ENCODE results near the gene NTM. TPM values are rescaled to one million over a fixed set of nuclear protein-coding genes. Genes with fewer than 3 reads are reported as not detected.

The NTM gene
- polyA plus RNA-seq, 4 donors, result 0.94 to 3.1 (median 1.4) TPM; not detected in 1

- no peak overlapping the region for H3K4me3 ChIP-seq (ENCODE audit: low read depth in 1 of 3, low read length in 3 of 3)
- 84 to 93% (median 91%) methylated on average over 2 of the region's 2 CpGs for WGBS, 3 donors
- DNase-seq (no peak), FAIRE-seq (no peak)
- H3K27me3 ChIP-seq (ENCODE audit: control insufficient read depth in 3 of 3, insufficient read depth in 3 of 3, low read length in 3 of 3), result no peaks in the 10 kb centered on the region
- no peaks in the 10 kb centered on the region for H3K4me1 ChIP-seq (ENCODE audit: control insufficient read depth in 3 of 3, insufficient read depth in 2 of 3, low read depth in 1 of 3, low read length in 2 of 3)
- H3K36me3 ChIP-seq (ENCODE audit: control insufficient read depth in 3 of 3, insufficient read depth in 2 of 3, low read depth in 1 of 3, low read length in 3 of 3), result no peaks in the 10 kb centered on the region
- no peaks in the 10 kb centered on the region for H3K9me3 ChIP-seq (ENCODE audit: control insufficient read depth in 2 of 2, insufficient read depth in 1 of 2, low read depth in 1 of 2, low read length in 1 of 2)
- H3K27ac ChIP-seq (ENCODE audit: low read depth in 1 of 3, low read length in 2 of 3), result no peak overlapping the region
Observed at GRCh38 chr11:132036220-132036619, 665.8 kb downstream of the NTM start.

- Histone ChIP-seq H3K9me3 (ENCODE audit: control insufficient read depth in 2 of 2, insufficient read depth in 1 of 2, low read depth in 1 of 2, low read length in 1 of 2) (no peaks in the 10 kb centered on the region), H3K4me1 (ENCODE audit: control insufficient read depth in 3 of 3, insufficient read depth in 2 of 3, low read depth in 1 of 3, low read length in 2 of 3) (no peaks in the 10 kb centered on the region), H3K27ac (ENCODE audit: low read depth in 1 of 3, low read length in 2 of 3) (no peak overlapping the region), H3K4me3 (ENCODE audit: low read depth in 1 of 3, low read length in 3 of 3) (no peak overlapping the region), H3K27me3 (ENCODE audit: control insufficient read depth in 3 of 3, insufficient read depth in 3 of 3, low read length in 3 of 3) (no peaks in the 10 kb centered on the region), H3K36me3 (ENCODE audit: control insufficient read depth in 3 of 3, insufficient read depth in 2 of 3, low read depth in 1 of 3, low read length in 3 of 3) (no peaks in the 10 kb centered on the region)
- FAIRE-seq (no peak), DNase-seq (no peak)
- WGBS, 3 donors, result 74 to 79% (median 79%) methylated on average over 4 of the region's 4 CpGs
Observed at GRCh38 chr11:132036746-132037466, 666.5 kb downstream of the NTM start.

- DNase-seq, result no peak
- Histone ChIP-seq H3K9me3 (ENCODE audit: control insufficient read depth in 2 of 2, insufficient read depth in 1 of 2, low read depth in 1 of 2, low read length in 1 of 2) (no peaks in the 10 kb centered on the region), H3K36me3 (ENCODE audit: control insufficient read depth in 3 of 3, insufficient read depth in 2 of 3, low read depth in 1 of 3, low read length in 3 of 3) (no peaks in the 10 kb centered on the region), H3K4me1 (ENCODE audit: control insufficient read depth in 3 of 3, insufficient read depth in 2 of 3, low read depth in 1 of 3, low read length in 2 of 3) (no peaks in the 10 kb centered on the region), H3K27me3 (ENCODE audit: control insufficient read depth in 3 of 3, insufficient read depth in 3 of 3, low read length in 3 of 3) (no peaks in the 10 kb centered on the region), H3K27ac (ENCODE audit: low read depth in 1 of 3, low read length in 2 of 3) (no peak overlapping the region), H3K4me3 (ENCODE audit: low read depth in 1 of 3, low read length in 3 of 3) (no peak overlapping the region)
- 83 to 93% (median 93%) methylated on average over 3 of the region's 3 CpGs for WGBS, 3 donors
- no peak for FAIRE-seq
Observed at GRCh38 chr11:132037467-132037862, 667.0 kb downstream of the NTM start.

- Histone ChIP-seq H3K9me3 (ENCODE audit: control insufficient read depth in 2 of 2, insufficient read depth in 1 of 2, low read depth in 1 of 2, low read length in 1 of 2) (no peaks in the 10 kb centered on the region), H3K4me1 (ENCODE audit: control insufficient read depth in 3 of 3, insufficient read depth in 2 of 3, low read depth in 1 of 3, low read length in 2 of 3) (no peaks in the 10 kb centered on the region), H3K4me3 (ENCODE audit: low read depth in 1 of 3, low read length in 3 of 3) (no peak overlapping the region), H3K27ac (ENCODE audit: low read depth in 1 of 3, low read length in 2 of 3) (no peak overlapping the region), H3K36me3 (ENCODE audit: control insufficient read depth in 3 of 3, insufficient read depth in 2 of 3, low read depth in 1 of 3, low read length in 3 of 3) (no peaks in the 10 kb centered on the region), H3K27me3 (ENCODE audit: control insufficient read depth in 3 of 3, insufficient read depth in 3 of 3, low read length in 3 of 3) (no peaks in the 10 kb centered on the region)
- no peak for FAIRE-seq
- WGBS, 3 donors, result 60 to 66% (median 63%) methylated on average over 4 of the region's 4 CpGs
- no peak for DNase-seq
Observed at GRCh38 chr11:132037956-132038355, 667.5 kb downstream of the NTM start.

GRCh38 chr11:132039521-132039920 lies 669.1 kb downstream of the NTM start:
- 85 to 90% (median 88%) methylated on average over 7 of the region's 7 CpGs for WGBS, 3 donors
- Histone ChIP-seq H3K27me3 (ENCODE audit: control insufficient read depth in 3 of 3, insufficient read depth in 3 of 3, low read length in 3 of 3) (no peaks in the 10 kb centered on the region), H3K27ac (ENCODE audit: low read depth in 1 of 3, low read length in 2 of 3) (no peak overlapping the region), H3K36me3 (ENCODE audit: control insufficient read depth in 3 of 3, insufficient read depth in 2 of 3, low read depth in 1 of 3, low read length in 3 of 3) (no peaks in the 10 kb centered on the region), H3K4me1 (ENCODE audit: control insufficient read depth in 3 of 3, insufficient read depth in 2 of 3, low read depth in 1 of 3, low read length in 2 of 3) (no peaks in the 10 kb centered on the region), H3K9me3 (ENCODE audit: control insufficient read depth in 2 of 2, insufficient read depth in 1 of 2, low read depth in 1 of 2, low read length in 1 of 2) (no peaks in the 10 kb centered on the region), H3K4me3 (ENCODE audit: low read depth in 1 of 3, low read length in 3 of 3) (no peak overlapping the region)
- DNase-seq (no peak), FAIRE-seq (no peak)

- H3K4me3 ChIP-seq (ENCODE audit: low read depth in 1 of 3, low read length in 3 of 3), result no peak overlapping the region
- H3K9me3 ChIP-seq (ENCODE audit: control insufficient read depth in 2 of 2, insufficient read depth in 1 of 2, low read depth in 1 of 2, low read length in 1 of 2), result no peaks in the 10 kb centered on the region
- H3K4me1 ChIP-seq (ENCODE audit: control insufficient read depth in 3 of 3, insufficient read depth in 2 of 3, low read depth in 1 of 3, low read length in 2 of 3), result no peaks in the 10 kb centered on the region
- H3K36me3 ChIP-seq (ENCODE audit: control insufficient read depth in 3 of 3, insufficient read depth in 2 of 3, low read depth in 1 of 3, low read length in 3 of 3), result no peaks in the 10 kb centered on the region
- no peak for DNase-seq
- 61 to 70% (median 65%) methylated on average over 2 of the region's 2 CpGs for WGBS, 3 donors
- no peaks in the 10 kb centered on the region for H3K27me3 ChIP-seq (ENCODE audit: control insufficient read depth in 3 of 3, insufficient read depth in 3 of 3, low read length in 3 of 3)
- FAIRE-seq, result no peak
- no peak overlapping the region for H3K27ac ChIP-seq (ENCODE audit: low read depth in 1 of 3, low read length in 2 of 3)
Observed at GRCh38 chr11:132042296-132042695, 671.9 kb downstream of the NTM start.

GRCh38 chr11:132043714-132044113 lies 673.3 kb downstream of the NTM start:
- FAIRE-seq, result no peak
- Histone ChIP-seq H3K27me3 (ENCODE audit: control insufficient read depth in 3 of 3, insufficient read depth in 3 of 3, low read length in 3 of 3) (no peaks in the 10 kb centered on the region), H3K9me3 (ENCODE audit: control insufficient read depth in 2 of 2, insufficient read depth in 1 of 2, low read depth in 1 of 2, low read length in 1 of 2) (no peaks in the 10 kb centered on the region), H3K36me3 (ENCODE audit: control insufficient read depth in 3 of 3, insufficient read depth in 2 of 3, low read depth in 1 of 3, low read length in 3 of 3) (no peaks in the 10 kb centered on the region), H3K4me3 (ENCODE audit: low read depth in 1 of 3, low read length in 3 of 3) (no peak overlapping the region), H3K27ac (ENCODE audit: low read depth in 1 of 3, low read length in 2 of 3) (no peak overlapping the region), H3K4me1 (ENCODE audit: control insufficient read depth in 3 of 3, insufficient read depth in 2 of 3, low read depth in 1 of 3, low read length in 2 of 3) (no peaks in the 10 kb centered on the region)
- WGBS, 3 donors, result 45 to 82% (median 79%) methylated on average over 1 of the region's 1 CpG
- no peak for DNase-seq

GRCh38 chr11:132045107-132045506 lies 674.7 kb downstream of the NTM start:
- H3K9me3 ChIP-seq (ENCODE audit: control insufficient read depth in 2 of 2, insufficient read depth in 1 of 2, low read depth in 1 of 2, low read length in 1 of 2), result no peaks in the 10 kb centered on the region
- FAIRE-seq (no peak), DNase-seq (no peak)
- no peaks in the 10 kb centered on the region for H3K27me3 ChIP-seq (ENCODE audit: control insufficient read depth in 3 of 3, insufficient read depth in 3 of 3, low read length in 3 of 3)
- 71 to 87% (median 78%) methylated on average over 3 of the region's 3 CpGs for WGBS, 3 donors
- no peak overlapping the region for H3K4me3 ChIP-seq (ENCODE audit: low read depth in 1 of 3, low read length in 3 of 3)
- no peak overlapping the region for H3K27ac ChIP-seq (ENCODE audit: low read depth in 1 of 3, low read length in 2 of 3)
- H3K36me3 ChIP-seq (ENCODE audit: control insufficient read depth in 3 of 3, insufficient read depth in 2 of 3, low read depth in 1 of 3, low read length in 3 of 3), result no peaks in the 10 kb centered on the region
- no peaks in the 10 kb centered on the region for H3K4me1 ChIP-seq (ENCODE audit: control insufficient read depth in 3 of 3, insufficient read depth in 2 of 3, low read depth in 1 of 3, low read length in 2 of 3)

GRCh38 chr11:132046288-132046865 lies 676.0 kb downstream of the NTM start:
- Histone ChIP-seq H3K9me3 (ENCODE audit: control insufficient read depth in 2 of 2, insufficient read depth in 1 of 2, low read depth in 1 of 2, low read length in 1 of 2) (no peaks in the 10 kb centered on the region), H3K27ac (ENCODE audit: low read depth in 1 of 3, low read length in 2 of 3) (no peak overlapping the region), H3K4me3 (ENCODE audit: low read depth in 1 of 3, low read length in 3 of 3) (no peak overlapping the region), H3K4me1 (ENCODE audit: control insufficient read depth in 3 of 3, insufficient read depth in 2 of 3, low read depth in 1 of 3, low read length in 2 of 3) (no peaks in the 10 kb centered on the region), H3K27me3 (ENCODE audit: control insufficient read depth in 3 of 3, insufficient read depth in 3 of 3, low read length in 3 of 3) (no peaks in the 10 kb centered on the region), H3K36me3 (ENCODE audit: control insufficient read depth in 3 of 3, insufficient read depth in 2 of 3, low read depth in 1 of 3, low read length in 3 of 3) (no peaks in the 10 kb centered on the region)
- 60 to 69% (median 63%) methylated on average over 2 of the region's 2 CpGs for WGBS, 3 donors
- no peak for DNase-seq
- no peak for FAIRE-seq

Data from small intestine (tissue), 7 donors.